HCT116 (cell line): Measurements from ENCODE around the gene BCKDHB. TPM values are rescaled to one million over a fixed set of nuclear protein-coding genes. Genes with fewer than 3 reads are reported as not detected.

Source experiments
- ATAC-seq: fragments of 200-7000 bp; cut with Tn5 transposase; 2 replicates; pipeline ENCODE4 v1.9.1; 2020; ENCODE audit warnings: mild to moderate bottlenecking, moderate library complexity
- BruUV-seq: library from RNA; stranded (reverse); fragments of 400-500 nt; replicated peaks from 2 replicates; lab custom pipeline; 2021; lab: Mats Ljungman, UMichigan
- CTCF ChIA-PET: fragments of 300-600 bp; sonication (Branson Sonifier 250); formaldehyde crosslinking; loops from one replicate; lab custom pipeline; 2021; ENCODE audit warnings: antibody characterized with exemption; lab: Charles Lee
- POLR2A ChIA-PET: fragments of 300-600, 350-600 bp; sonication (Branson Sonifier 250); formaldehyde crosslinking; loops from one replicate; lab custom pipeline; 2021; ENCODE audit warnings: antibody characterized with exemption; lab: Charles Lee
- RAD21 ChIA-PET, 2 experiments: fragments of 300-600 bp; sonication (Branson Sonifier 250); formaldehyde crosslinking; loops; one replicate each; lab custom pipeline; 2023; ENCODE audit warnings: low total read pairs in 2 of 2; ENCODE audit not compliant: uncharacterized antibody in 2 of 2, unreplicated experiment in 2 of 2, low non-redundant PET in 1 of 2; lab: Charles Lee
- DNase-seq: peaks from one replicate; pipeline ENCODE4 v3.0.0-alpha.2; 2010; ENCODE audit warnings: low read depth, low spot score
- H2AFZ ChIP-seq: fragments of 200-600 bp; shearing (Covaris generic), sonication (generic); 2 replicates; pipeline ENCODE4 v1.6.1; 2017; ENCODE audit warnings: low read depth, mixed run types, mixed read lengths, antibody characterized with exemption, low read length; ENCODE audit not compliant: poor library complexity, severe bottlenecking
- H3K27ac ChIP-seq: 2 replicates; pipeline ENCODE4 v1.5.1; 2012; ENCODE audit warnings: low read depth, low read length
- H3K27me3 ChIP-seq: fragments of 200-600 bp; sonication (generic); 2 replicates; pipeline ENCODE4 v1.6.1; 2016; ENCODE audit warnings: mixed run types, low read length, mixed read lengths; ENCODE audit not compliant: insufficient read depth
- H3K36me3 ChIP-seq, 2 experiments: fragments of 200-500 bp in 1 of 2; fragments of 200-600 bp in 1 of 2; sonication (Bioruptor generic) in 1 of 2; sonication (generic) in 1 of 2; 2 replicates each; pipeline versions ENCODE4 v1.5.1 to v1.6.1; 2014 to 2016; ENCODE audit warnings: low read length in 2 of 2, inconsistent platforms in 1 of 2, mixed read lengths in 1 of 2, mixed run types in 1 of 2; ENCODE audit not compliant: insufficient read depth in 2 of 2, control insufficient read depth in 1 of 2
- H3K4me1 ChIP-seq, 2 experiments: fragments of 200-600 bp in 1 of 2; sonication (generic) in 1 of 2; 2 replicates each; pipeline versions ENCODE4 v1.5.1 to v1.6.1; 2012 to 2017; ENCODE audit warnings: low read length in 2 of 2, inconsistent platforms in 1 of 2, mild to moderate bottlenecking in 1 of 2, mixed read lengths in 1 of 2, mixed run types in 1 of 2, moderate library complexity in 1 of 2; ENCODE audit not compliant: insufficient read depth in 2 of 2, control insufficient read depth in 1 of 2
- H3K4me2 ChIP-seq: fragments of 200-600 bp; sonication (generic); 2 replicates; pipeline ENCODE4 v1.6.1; 2017; ENCODE audit warnings: mixed run types, low read length, mixed read lengths
- H3K4me3 ChIP-seq, 2 experiments: fragments of 200-600 bp in 1 of 2; sonication (generic) in 1 of 2; replicated peaks in 1 of 2; 2 replicates each; pipeline ENCODE4 v1.5.1; 2011 to 2016; ENCODE audit warnings: low read length in 2 of 2, control low read depth in 1 of 2, low read depth in 1 of 2, mild to moderate bottlenecking in 1 of 2, mixed read lengths in 1 of 2, mixed run types in 1 of 2
- H3K79me2 ChIP-seq: fragments of 200-600 bp; sonication (generic); 2 replicates; pipeline ENCODE4 v1.6.1; 2017; ENCODE audit warnings: mild to moderate bottlenecking, mixed run types, low read length, moderate library complexity, mixed read lengths; ENCODE audit not compliant: insufficient read depth
- H3K9ac ChIP-seq: fragments of 200-600 bp; sonication (generic); 2 replicates; pipeline ENCODE4 v1.6.1; 2016; ENCODE audit warnings: low read length, mixed read lengths
- H3K9me2 ChIP-seq: fragments of 200-600 bp; sonication (generic), shearing (Covaris generic); 2 replicates; pipeline ENCODE4 v1.6.1; 2017; ENCODE audit warnings: mixed run types, mild to moderate bottlenecking, moderate library complexity; ENCODE audit not compliant: insufficient read depth
- H3K9me3 ChIP-seq, 2 experiments: fragments of 200-500 bp in 1 of 2; fragments of 200-600 bp in 1 of 2; sonication (Bioruptor generic) in 1 of 2; sonication (generic) in 1 of 2; 2 replicates each; pipeline ENCODE4 v1.6.1; 2014 to 2017; ENCODE audit warnings: low read length in 2 of 2, mixed read lengths in 2 of 2, inconsistent platforms in 1 of 2, low read depth in 1 of 2, mild to moderate bottlenecking in 1 of 2, mixed run types in 1 of 2, moderate library complexity in 1 of 2; ENCODE audit not compliant: control insufficient read depth in 1 of 2, insufficient read depth in 1 of 2
- H4K20me1 ChIP-seq: fragments of 200-600 bp; sonication (generic), shearing (Covaris generic); 2 replicates; pipeline ENCODE4 v1.6.1; 2017; ENCODE audit warnings: mixed run types, mild to moderate bottlenecking, moderate library complexity; ENCODE audit not compliant: insufficient read depth
- CEBPB ChIP-seq: IDR thresholded peaks from 2 replicates; pipeline ENCODE4 v1.6.1; 2012; ENCODE audit warnings: low read depth
- CTCF ChIP-seq, 3 experiments: fragments of 200-600 bp in 1 of 3; sonication (generic) in 1 of 3; IDR thresholded peaks in 2 of 3; conservative IDR thresholded peaks in 1 of 3; 2 replicates each; pipeline ENCODE4 v1.5.1; 2012 to 2017; ENCODE audit warnings: low read depth in 2 of 3, low read length in 2 of 3, antibody characterized with exemption in 1 of 3, borderline replicate concordance in 1 of 3, control low read depth in 1 of 3, mild to moderate bottlenecking in 1 of 3, mixed read lengths in 1 of 3, mixed run types in 1 of 3, moderate library complexity in 1 of 3; ENCODE audit not compliant: insufficient read depth in 1 of 3
- EGR1 ChIP-seq: IDR thresholded peaks from 2 replicates; pipeline ENCODE4 v1.6.1; 2012; ENCODE audit warnings: low read depth
- EZH2phosphoT487 ChIP-seq: fragments of 200-600 bp; IDR thresholded peaks from 2 replicates; pipeline ENCODE4 v1.6.1; 2018; ENCODE audit warnings: antibody characterized with exemption, borderline replicate concordance
- FOSL1 ChIP-seq: IDR thresholded peaks from 2 replicates; pipeline ENCODE4 v1.6.1; 2012; ENCODE audit warnings: low read depth
- JUND ChIP-seq: IDR thresholded peaks from 2 replicates; pipeline ENCODE4 v1.6.1; 2012
- POLR2A ChIP-seq: IDR thresholded peaks from 2 replicates; pipeline ENCODE4 v1.7.0; 2011; ENCODE audit warnings: borderline replicate concordance; ENCODE audit not compliant: insufficient read depth, insufficient read length; ENCODE audit errors: extremely low read depth
- SP1 ChIP-seq: IDR thresholded peaks from 2 replicates; pipeline ENCODE4 v1.6.1; 2012; ENCODE audit warnings: low read depth
- SRF ChIP-seq: IDR thresholded peaks from 2 replicates; pipeline ENCODE4 v1.6.1; 2012; ENCODE audit warnings: low read depth
- TCF7L2 ChIP-seq: IDR thresholded peaks from 2 replicates; pipeline ENCODE4 v1.7.0; 2011; ENCODE audit warnings: borderline replicate concordance, inconsistent platforms; ENCODE audit not compliant: insufficient read depth, insufficient read length; ENCODE audit errors: extremely low read depth
- ZBTB33 ChIP-seq: IDR thresholded peaks from 2 replicates; pipeline ENCODE4 v1.6.1; 2011; ENCODE audit warnings: mild to moderate bottlenecking, low read length, moderate library complexity; ENCODE audit not compliant: insufficient replicate concordance; ENCODE audit errors: extremely low read depth
- ZFX ChIP-seq: fragments of 450-650 bp; IDR thresholded peaks from 2 replicates; pipeline ENCODE4 v1.6.1; 2017
- ZNF274 ChIP-seq: fragments of 200-500 bp; sonication (Bioruptor generic); IDR thresholded peaks from 2 replicates; pipeline ENCODE4 v1.6.1; 2014; ENCODE audit warnings: mild to moderate bottlenecking, low read depth, low read length, inconsistent platforms
- intact Hi-C: fragments of 100-400 bp; cut with micrococcal nuclease; formaldehyde crosslinking; loops from 2 replicates; pipeline ENCODE4 v1.10.0; 2022
- total RNA-seq: library from RNA; stranded (reverse); gene quantifications from one replicate; pipeline ENCODE4 v1.2.1, GENCODE V29; 2021; ENCODE audit not compliant: unreplicated experiment
- TF ChIP-seq, protein P1 (sequence below): IDR thresholded peaks from 2 replicates; pipeline ENCODE4 v1.6.1; 2012; ENCODE audit warnings: low read depth

Gene BCKDHB
- total RNA-seq, 1 experiment from 2014 or later: 11.2 TPM

DNA sequence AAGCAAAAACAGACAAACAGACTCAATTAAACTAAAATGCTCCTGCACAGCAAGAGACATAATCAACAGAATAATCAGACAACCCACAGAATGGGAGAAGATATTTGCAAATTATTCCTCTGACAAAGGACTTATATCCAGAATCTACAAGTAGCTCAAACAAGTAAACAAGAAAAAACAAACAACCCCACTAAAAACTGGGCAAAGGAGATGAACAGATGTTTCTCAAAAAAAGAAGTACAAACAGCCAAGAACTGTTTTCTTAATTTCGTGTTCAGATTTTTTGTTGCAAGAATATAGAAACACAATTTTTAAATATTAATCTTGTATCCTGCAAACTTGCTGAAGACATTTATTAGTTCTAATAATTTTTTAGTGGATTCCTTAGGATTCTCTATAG, 274.1 kb downstream of the BCKDHB start:
- ATAC-seq (no peak), DNase-seq (no peak)
- Histone ChIP-seq H4K20me1 (no peaks in the 10 kb centered on the region), H3K27me3 (no peaks in the 10 kb centered on the region), H3K79me2 (no peaks in the 10 kb centered on the region), H3K27ac (no peak overlapping the region), H3K4me1 (no peaks in the 10 kb centered on the region), H2AFZ (no peak overlapping the region), H3K4me3 (no peak overlapping the region), H3K36me3 (no peaks in the 10 kb centered on the region), H3K9me3 (no peaks in the 10 kb centered on the region), H3K9ac (no peak overlapping the region), H3K9me2 (peaks cover 4% of the 10 kb centered on the region; the same call in 1 of the 2 replicates), H3K4me2 (no peak overlapping the region)
- RAD21 ChIA-PET: no interaction called here
- intact Hi-C loops: no loop called here
- TF ChIP-seq, protein P1, sequence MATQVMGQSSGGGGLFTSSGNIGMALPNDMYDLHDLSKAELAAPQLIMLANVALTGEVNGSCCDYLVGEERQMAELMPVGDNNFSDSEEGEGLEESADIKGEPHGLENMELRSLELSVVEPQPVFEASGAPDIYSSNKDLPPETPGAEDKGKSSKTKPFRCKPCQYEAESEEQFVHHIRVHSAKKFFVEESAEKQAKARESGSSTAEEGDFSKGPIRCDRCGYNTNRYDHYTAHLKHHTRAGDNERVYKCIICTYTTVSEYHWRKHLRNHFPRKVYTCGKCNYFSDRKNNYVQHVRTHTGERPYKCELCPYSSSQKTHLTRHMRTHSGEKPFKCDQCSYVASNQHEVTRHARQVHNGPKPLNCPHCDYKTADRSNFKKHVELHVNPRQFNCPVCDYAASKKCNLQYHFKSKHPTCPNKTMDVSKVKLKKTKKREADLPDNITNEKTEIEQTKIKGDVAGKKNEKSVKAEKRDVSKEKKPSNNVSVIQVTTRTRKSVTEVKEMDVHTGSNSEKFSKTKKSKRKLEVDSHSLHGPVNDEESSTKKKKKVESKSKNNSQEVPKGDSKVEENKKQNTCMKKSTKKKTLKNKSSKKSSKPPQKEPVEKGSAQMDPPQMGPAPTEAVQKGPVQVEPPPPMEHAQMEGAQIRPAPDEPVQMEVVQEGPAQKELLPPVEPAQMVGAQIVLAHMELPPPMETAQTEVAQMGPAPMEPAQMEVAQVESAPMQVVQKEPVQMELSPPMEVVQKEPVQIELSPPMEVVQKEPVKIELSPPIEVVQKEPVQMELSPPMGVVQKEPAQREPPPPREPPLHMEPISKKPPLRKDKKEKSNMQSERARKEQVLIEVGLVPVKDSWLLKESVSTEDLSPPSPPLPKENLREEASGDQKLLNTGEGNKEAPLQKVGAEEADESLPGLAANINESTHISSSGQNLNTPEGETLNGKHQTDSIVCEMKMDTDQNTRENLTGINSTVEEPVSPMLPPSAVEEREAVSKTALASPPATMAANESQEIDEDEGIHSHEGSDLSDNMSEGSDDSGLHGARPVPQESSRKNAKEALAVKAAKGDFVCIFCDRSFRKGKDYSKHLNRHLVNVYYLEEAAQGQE: no peak
- TF ChIP-seq FOSL1 (no peak), ZBTB33 (no peak), CTCF (IDR thresholded peaks at IDR 0.05 in 2 of 3, conservative IDR thresholded peaks at IDR 0.05 in 1 of 3; ENCODE audit: borderline replicate concordance in 1 of 3, insufficient read depth in 1 of 3, low read depth in 2 of 3, low read length in 2 of 3) (no peak), SP1 (no peak), TCF7L2 (no peak), JUND (no peak), EZH2phosphoT487 (no peak), EGR1 (no peak), CEBPB (no peak), ZNF274 (no peak), ZFX (no peak), POLR2A (no peak), SRF (no peak)
- no TSS peak for BruUV-seq
- POLR2A ChIA-PET: no interaction called here
- CTCF ChIA-PET: no interaction called here
